COLO668 (cell line): ENCODE data around the gene LIN52.
"Not testable (repeated sequence)": the region's sequence is repeated elsewhere in the genome, so short reads cannot be mapped to it uniquely, and the experiment has no call there.

Source experiments
- DNase-seq: peaks from one replicate; lab custom pipeline; 2025; ENCODE audit not compliant: unreplicated experiment; lab: John Stamatoyannopoulos, UW

LIN52 gene

GRCh38 chr14:74105381-74105780 lies 20.6 kb downstream of the LIN52 start:
- no peak for DNase-seq

GRCh38 chr14:74109369-74109768 lies 24.6 kb downstream of the LIN52 start:
- no peak for DNase-seq

- not testable (repeated sequence) for DNase-seq
These were observed 26.9 kb downstream of the LIN52 start for GRCh38 chr14:74111395-74112216.

GRCh38 chr14:74125487-74125886 lies 40.7 kb downstream of the LIN52 start:
- not testable (repeated sequence) for DNase-seq

- no peak for DNase-seq
These were observed 41.7 kb downstream of the LIN52 start for GRCh38 chr14:74126315-74127013.

- no peak for DNase-seq
These were observed 42.9 kb downstream of the LIN52 start for GRCh38 chr14:74127634-74128033.

GRCh38 chr14:74133833-74134481 lies 49.2 kb downstream of the LIN52 start:
- DNase-seq: no peak

GRCh38 chr14:74134484-74134883 lies 49.7 kb downstream of the LIN52 start:
- DNase-seq: no peak

GRCh38 chr14:74135426-74135825 lies 50.7 kb downstream of the LIN52 start:
- DNase-seq: no peak

- DNase-seq: peak; percentile 63
These were observed 55.7 kb downstream of the LIN52 start for GRCh38 chr14:74140374-74140850.

- DNase-seq: no peak
These were observed 56.9 kb downstream of the LIN52 start for GRCh38 chr14:74141703-74142102.

- DNase-seq: no peak
These were observed 57.8 kb downstream of the LIN52 start for GRCh38 chr14:74142523-74142922.

- DNase-seq: no peak
These were observed 60.0 kb downstream of the LIN52 start for GRCh38 chr14:74144789-74145188.

- no peak for DNase-seq
These were observed 62.8 kb downstream of the LIN52 start for GRCh38 chr14:74147571-74147970.

- DNase-seq: no peak
These were observed 63.9 kb downstream of the LIN52 start for GRCh38 chr14:74148705-74149104.

GRCh38 chr14:74155287-74155686 lies 70.5 kb downstream of the LIN52 start:
- no peak for DNase-seq

GRCh38 chr14:74155749-74156148 lies 71.0 kb downstream of the LIN52 start:
- no peak for DNase-seq

- no peak for DNase-seq
These were observed 76.0 kb downstream of the LIN52 start for GRCh38 chr14:74160763-74161162.

- DNase-seq: no peak
These were observed 76.9 kb downstream of the LIN52 start for GRCh38 chr14:74161526-74162158.

GRCh38 chr14:74169906-74170305 lies 85.2 kb downstream of the LIN52 start:
- no peak for DNase-seq

- no peak for DNase-seq
These were observed 91.6 kb downstream of the LIN52 start for GRCh38 chr14:74176400-74176793.
